ENCODE data around the gene THAP2.

DNA sequence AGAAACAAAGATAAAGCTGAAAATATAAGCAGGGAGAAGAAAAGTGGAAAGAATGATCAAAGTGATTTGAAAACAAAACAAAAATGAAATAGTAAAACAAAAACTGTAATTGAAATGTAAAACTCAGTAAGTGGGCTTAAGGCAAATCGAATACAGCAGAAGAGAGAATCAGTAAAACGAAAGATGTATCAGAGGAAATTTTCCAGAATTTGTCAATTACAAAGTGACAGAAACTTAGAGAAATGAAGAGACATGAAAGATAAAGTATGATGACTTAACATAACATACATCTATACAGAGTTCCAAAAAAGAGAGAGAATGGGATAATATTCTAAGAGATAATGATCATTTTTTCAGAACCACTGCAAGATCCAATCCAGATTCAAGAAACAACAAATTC is 11.0 kb upstream of the THAP2 start:
- TF ChIP-seq, protein P1, sequence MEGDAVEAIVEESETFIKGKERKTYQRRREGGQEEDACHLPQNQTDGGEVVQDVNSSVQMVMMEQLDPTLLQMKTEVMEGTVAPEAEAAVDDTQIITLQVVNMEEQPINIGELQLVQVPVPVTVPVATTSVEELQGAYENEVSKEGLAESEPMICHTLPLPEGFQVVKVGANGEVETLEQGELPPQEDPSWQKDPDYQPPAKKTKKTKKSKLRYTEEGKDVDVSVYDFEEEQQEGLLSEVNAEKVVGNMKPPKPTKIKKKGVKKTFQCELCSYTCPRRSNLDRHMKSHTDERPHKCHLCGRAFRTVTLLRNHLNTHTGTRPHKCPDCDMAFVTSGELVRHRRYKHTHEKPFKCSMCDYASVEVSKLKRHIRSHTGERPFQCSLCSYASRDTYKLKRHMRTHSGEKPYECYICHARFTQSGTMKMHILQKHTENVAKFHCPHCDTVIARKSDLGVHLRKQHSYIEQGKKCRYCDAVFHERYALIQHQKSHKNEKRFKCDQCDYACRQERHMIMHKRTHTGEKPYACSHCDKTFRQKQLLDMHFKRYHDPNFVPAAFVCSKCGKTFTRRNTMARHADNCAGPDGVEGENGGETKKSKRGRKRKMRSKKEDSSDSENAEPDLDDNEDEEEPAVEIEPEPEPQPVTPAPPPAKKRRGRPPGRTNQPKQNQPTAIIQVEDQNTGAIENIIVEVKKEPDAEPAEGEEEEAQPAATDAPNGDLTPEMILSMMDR (IDR thresholded peaks at IDR 0.05), result no peak
- no peak for TF ChIP-seq EP300 (IDR thresholded peaks at IDR 0.05; ENCODE audit: low read depth)

All from transverse colon (tissue), 3 donors.